K562 (cell line): ENCODE data around the gene CENPX. TPM values are rescaled to one million over a fixed set of nuclear protein-coding genes. Genes with fewer than 3 reads are reported as not detected.

Experiments used
- CC2D1A ChIP-seq: fragments of 450-650 bp; IDR thresholded peaks from 2 replicates; pipeline ENCODE4 v1.6.1; 2017; ENCODE audit warnings: mild to moderate bottlenecking
- ETV5 ChIP-seq: sonication (generic); formaldehyde crosslinking; IDR thresholded peaks from 2 replicates; pipeline ENCODE4 v1.4.0; 2020; ENCODE audit warnings: low read depth, mild to moderate bottlenecking, missing genetic modification reagents
- GATAD2B ChIP-seq: fragments of 450-650 bp; IDR thresholded peaks from 2 replicates; pipeline ENCODE4 v1.6.1; 2017; ENCODE audit warnings: mild to moderate bottlenecking, borderline replicate concordance
- HEY1 ChIP-seq: fragments of 250-450 bp; sonication (Bioruptor Pico); IDR thresholded peaks from 2 replicates; pipeline ENCODE4 v1.5.0; 2020; ENCODE audit warnings: mild to moderate bottlenecking, moderate library complexity, borderline replicate concordance
- KDM4B ChIP-seq, 2 experiments: fragments of 450-650 bp in 1 of 2; sonication (generic) in 1 of 2; IDR thresholded peaks; 2 replicates each; pipeline ENCODE4 v1.6.1; 2016 to 2017; ENCODE audit warnings: borderline replicate concordance in 2 of 2, antibody characterized with exemption in 1 of 2, low read depth in 1 of 2, mild to moderate bottlenecking in 1 of 2
- LARP7 ChIP-seq: fragments of 450-650 bp; IDR thresholded peaks from 2 replicates; pipeline ENCODE4 v1.6.1; 2016
- MAFK ChIP-seq: IDR thresholded peaks from 2 replicates; pipeline ENCODE4 v1.6.1; 2011; ENCODE audit warnings: low read length, improper control_type of control experiment
- MCM2 ChIP-seq: fragments of 450-650 bp; IDR thresholded peaks from 2 replicates; pipeline ENCODE4 v1.6.1; 2017; ENCODE audit warnings: low read depth, mild to moderate bottlenecking
- POLR2H ChIP-seq: IDR thresholded peaks from 2 replicates; pipeline ENCODE4 v1.6.1; 2016; ENCODE audit warnings: missing genetic modification characterization, low read depth, mild to moderate bottlenecking, control low read depth, missing compliant biosample characterization, moderate library complexity
- RAD21 ChIP-seq, 2 experiments: fragments of 250-450 bp in 1 of 2; fragments of 450-650 bp in 1 of 2; sonication (Bioruptor Pico) in 1 of 2; formaldehyde crosslinking in 1 of 2; IDR thresholded peaks in 1 of 2; conservative IDR thresholded peaks in 1 of 2; 2 replicates each; pipeline versions ENCODE4 v1.4.0 to v1.8.0; 2020 to 2022; ENCODE audit warnings: mild to moderate bottlenecking in 2 of 2, moderate library complexity in 1 of 2
- SAFB ChIP-seq: fragments of 200-400 bp; formaldehyde crosslinking; IDR thresholded peaks from 2 replicates; pipeline ENCODE4 v1.6.1; 2017; ENCODE audit warnings: low read depth, low read length, borderline replicate concordance
- TFE3 ChIP-seq: fragments of 450-650 bp; formaldehyde crosslinking; IDR thresholded peaks from 2 replicates; pipeline ENCODE4 v1.4.0; 2020; ENCODE audit warnings: mild to moderate bottlenecking, mixed read lengths
- ZNF212 ChIP-seq: fragments of 450-650 bp; formaldehyde crosslinking; IDR thresholded peaks from 2 replicates; pipeline ENCODE4 v1.4.0; 2020; ENCODE audit warnings: mild to moderate bottlenecking
- ZNF57 ChIP-seq: fragments of 450-650 bp; formaldehyde crosslinking; IDR thresholded peaks from 2 replicates; pipeline ENCODE4 v1.4.0; 2020; ENCODE audit warnings: mild to moderate bottlenecking, moderate library complexity
- polyA plus RNA-seq, 8 experiments: library from polyadenylated mRNA; depleted of rRNA in 4 of 8; stranded (reverse) in 5 of 8; unstranded in 3 of 8; fragments of >200 nt; fragmentation: Nextera tagmentation in 2 of 8; fragmentation: Illumina TruSeq in 1 of 8; extraction: Ambion mirVana in 2 of 8; extraction: Trizol in 1 of 8; gene quantifications; 2 replicates each; pipeline versions ENCODE4 v1.2.1 to v1.2.3, GENCODE V29; 2011 to 2014; ENCODE audit warnings: inconsistent platforms in 1 of 8, missing spikeins in 1 of 8
- total RNA-seq, 7 experiments: library from RNA; depleted of rRNA in 6 of 7; stranded (reverse); fragments of >200 nt in 6 of 7; fragmentation: Illumina TruSeq in 2 of 7; extraction: Trizol in 2 of 7; gene quantifications; 2 replicates each; pipeline versions ENCODE4 v1.2.1 to v1.2.3, GENCODE V29; 2011 to 2021; ENCODE audit warnings: low replicate concordance in 1 of 7
- TF ChIP-seq, protein P1 (sequence below), 2 experiments: fragments of 450-650 bp in 1 of 2; sonication (generic) in 1 of 2; formaldehyde crosslinking in 1 of 2; IDR thresholded peaks; 2 replicates each; pipeline versions ENCODE4 v1.7.1 to v1.9.0; 2016 to 2022; ENCODE audit warnings: inconsistent platforms in 1 of 2, mild to moderate bottlenecking in 1 of 2, missing genetic modification reagents in 1 of 2
- TF ChIP-seq, protein P2 (sequence below), 2 experiments: fragments of 250-450 bp in 1 of 2; fragments of 450-650 bp in 1 of 2; sonication (Bioruptor Pico) in 1 of 2; IDR thresholded peaks; 2 replicates each; pipeline versions ENCODE4 v1.6.1 to v1.8.0; 2016 to 2021; ENCODE audit warnings: mild to moderate bottlenecking in 2 of 2, moderate library complexity in 2 of 2, missing compliant biosample characterization in 1 of 2, missing genetic modification characterization in 1 of 2

The CENPX gene
- total and polyA plus RNA-seq, 9 of the 15 experiments (the other 6 are each of a cell fraction or from before 2014, with no cell fraction given), result 32.7 to 352 (median 127) TPM

- TF ChIP-seq, protein P1, sequence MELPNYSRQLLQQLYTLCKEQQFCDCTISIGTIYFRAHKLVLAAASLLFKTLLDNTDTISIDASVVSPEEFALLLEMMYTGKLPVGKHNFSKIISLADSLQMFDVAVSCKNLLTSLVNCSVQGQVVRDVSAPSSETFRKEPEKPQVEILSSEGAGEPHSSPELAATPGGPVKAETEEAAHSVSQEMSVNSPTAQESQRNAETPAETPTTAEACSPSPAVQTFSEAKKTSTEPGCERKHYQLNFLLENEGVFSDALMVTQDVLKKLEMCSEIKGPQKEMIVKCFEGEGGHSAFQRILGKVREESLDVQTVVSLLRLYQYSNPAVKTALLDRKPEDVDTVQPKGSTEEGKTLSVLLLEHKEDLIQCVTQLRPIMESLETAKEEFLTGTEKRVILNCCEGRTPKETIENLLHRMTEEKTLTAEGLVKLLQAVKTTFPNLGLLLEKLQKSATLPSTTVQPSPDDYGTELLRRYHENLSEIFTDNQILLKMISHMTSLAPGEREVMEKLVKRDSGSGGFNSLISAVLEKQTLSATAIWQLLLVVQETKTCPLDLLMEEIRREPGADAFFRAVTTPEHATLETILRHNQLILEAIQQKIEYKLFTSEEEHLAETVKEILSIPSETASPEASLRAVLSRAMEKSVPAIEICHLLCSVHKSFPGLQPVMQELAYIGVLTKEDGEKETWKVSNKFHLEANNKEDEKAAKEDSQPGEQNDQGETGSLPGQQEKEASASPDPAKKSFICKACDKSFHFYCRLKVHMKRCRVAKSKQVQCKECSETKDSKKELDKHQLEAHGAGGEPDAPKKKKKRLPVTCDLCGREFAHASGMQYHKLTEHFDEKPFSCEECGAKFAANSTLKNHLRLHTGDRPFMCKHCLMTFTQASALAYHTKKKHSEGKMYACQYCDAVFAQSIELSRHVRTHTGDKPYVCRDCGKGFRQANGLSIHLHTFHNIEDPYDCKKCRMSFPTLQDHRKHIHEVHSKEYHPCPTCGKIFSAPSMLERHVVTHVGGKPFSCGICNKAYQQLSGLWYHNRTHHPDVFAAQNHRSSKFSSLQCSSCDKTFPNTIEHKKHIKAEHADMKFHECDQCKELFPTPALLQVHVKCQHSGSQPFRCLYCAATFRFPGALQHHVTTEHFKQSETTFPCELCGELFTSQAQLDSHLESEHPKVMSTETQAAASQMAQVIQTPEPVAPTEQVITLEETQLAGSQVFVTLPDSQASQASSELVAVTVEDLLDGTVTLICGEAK (IDR thresholded peaks at IDR 0.05), result peak; percentile 98
- TF ChIP-seq, protein P1 (CRISPR knock-in tag; IDR thresholded peaks at IDR 0.05), result no peak
- TF ChIP-seq ETV5 (peak; percentile 53; the same call in 1 of the 2 replicates), GATAD2B (peak; percentile 90; the same call in 1 of the 2 replicates), MCM2 (no peak), ZNF57 (CRISPR knock-in tag) (0 out of 2 replicates have a peak, but pooled peaks have one; percentile 31), LARP7 (no peak), ZNF212 (0 out of 2 replicates have a peak, but pooled peaks have one; percentile 57), HEY1 (CRISPR knock-in tag) (no peak), KDM4B (IDR thresholded peaks at IDR 0.05; ENCODE audit: borderline replicate concordance in 2 of 2, low read depth in 1 of 2) (peak in 1 of 2 experiments; percentile 90; a peak in 1 of 4 replicates), SAFB (peak; percentile 61), RAD21 (CRISPR knock-in tag; conservative IDR thresholded peaks at IDR 0.05 in 1 of 2, IDR thresholded peaks at IDR 0.05 in 1 of 2) (no peak), MAFK (no peak), POLR2H (tag) (no peak), CC2D1A (no peak), TFE3 (CRISPR knock-in tag) (no peak)
- TF ChIP-seq, protein P2, sequence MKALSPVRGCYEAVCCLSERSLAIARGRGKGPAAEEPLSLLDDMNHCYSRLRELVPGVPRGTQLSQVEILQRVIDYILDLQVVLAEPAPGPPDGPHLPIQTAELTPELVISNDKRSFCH (CRISPR knock-in tag; IDR thresholded peaks at IDR 0.05), result no peak
- TF ChIP-seq, protein P2 (tag; IDR thresholded peaks at IDR 0.05), result peak; percentile 92
Observed at GRCh38 chr17:82065638-82066303, 43.1 kb upstream of the CENPX start, which contains the start of gene DUS1L (continued).
